NCI-H1105 (cell line): ENCODE results near the gene S100A5.
A peak's percentile ranks its signal among the peaks of the same experiment; 100 is the strongest.
"Not testable (repeated sequence)": the region's sequence is repeated elsewhere in the genome, so short reads cannot be mapped to it uniquely, and the experiment has no call there.

Source experiments
- DNase-seq: peaks from one replicate; lab custom pipeline; 2025; lab: John Stamatoyannopoulos, UW

Gene S100A5

DNA sequence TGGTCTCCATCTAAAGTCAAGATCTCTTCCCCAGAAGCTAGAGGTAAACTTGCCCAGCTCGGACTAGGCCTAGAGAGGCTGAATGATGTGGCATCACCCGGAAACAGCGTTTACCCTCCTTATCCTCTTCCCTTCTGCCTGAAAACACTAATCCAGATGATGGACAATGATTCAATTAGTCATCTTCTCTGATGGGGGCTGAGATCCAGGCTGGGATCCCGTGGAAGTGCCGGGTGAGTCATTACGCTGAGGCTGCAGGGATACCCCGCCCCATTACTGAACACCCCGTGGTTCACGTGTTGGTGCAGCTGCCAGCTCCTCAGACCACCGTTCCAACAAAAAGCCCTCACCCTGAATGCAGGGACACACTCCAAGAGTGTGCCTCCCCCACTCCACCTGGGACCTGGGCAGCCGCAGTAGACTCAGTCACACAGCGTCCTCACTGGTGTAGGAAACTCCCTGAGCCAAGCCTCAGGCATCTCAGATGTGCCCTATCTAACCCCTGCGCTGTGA, 7.0 kb downstream of the S100A5 start:
- no peak for DNase-seq

DNA sequence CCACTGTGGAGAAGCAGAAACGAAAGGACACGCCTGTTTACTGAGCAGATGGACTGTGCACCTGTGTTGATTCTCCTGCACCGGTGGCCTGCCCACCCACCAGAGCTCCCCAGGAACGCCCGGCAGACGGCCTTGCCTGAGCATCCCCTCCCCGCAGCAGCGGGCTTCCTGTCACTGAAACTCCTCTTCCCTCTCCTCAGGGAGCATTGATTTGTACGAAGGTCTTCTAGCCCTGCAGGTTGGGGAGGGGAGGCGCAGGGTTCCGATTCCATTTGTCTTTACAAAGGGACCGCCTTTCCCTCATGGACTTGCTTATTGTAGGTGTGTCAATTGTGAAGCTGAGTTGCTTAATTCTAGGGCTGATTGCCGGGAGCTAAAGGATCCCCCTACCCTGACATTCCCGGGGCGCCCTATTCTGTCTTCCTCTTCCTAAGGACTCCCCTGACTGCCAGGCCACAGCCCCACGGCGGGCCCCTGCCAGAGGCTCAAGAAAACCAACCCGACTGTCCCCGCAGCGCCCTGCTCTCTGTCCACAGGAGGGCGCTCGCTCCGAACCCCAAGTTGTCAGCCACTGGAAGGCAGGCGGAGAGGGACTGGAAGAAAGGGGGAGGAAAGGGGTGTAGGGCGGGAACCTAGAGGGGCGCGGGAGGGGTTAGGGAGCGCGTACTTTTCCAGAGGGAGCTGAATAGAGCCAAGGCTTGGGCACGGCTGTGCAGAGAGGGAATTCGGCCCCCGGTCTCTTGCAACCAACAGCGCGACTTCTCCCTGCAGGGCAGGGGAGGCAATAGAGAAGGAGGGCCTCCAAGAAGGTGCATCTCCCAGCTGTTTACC, 7.8 kb downstream of the S100A5 start:
- no peak for DNase-seq

DNA sequence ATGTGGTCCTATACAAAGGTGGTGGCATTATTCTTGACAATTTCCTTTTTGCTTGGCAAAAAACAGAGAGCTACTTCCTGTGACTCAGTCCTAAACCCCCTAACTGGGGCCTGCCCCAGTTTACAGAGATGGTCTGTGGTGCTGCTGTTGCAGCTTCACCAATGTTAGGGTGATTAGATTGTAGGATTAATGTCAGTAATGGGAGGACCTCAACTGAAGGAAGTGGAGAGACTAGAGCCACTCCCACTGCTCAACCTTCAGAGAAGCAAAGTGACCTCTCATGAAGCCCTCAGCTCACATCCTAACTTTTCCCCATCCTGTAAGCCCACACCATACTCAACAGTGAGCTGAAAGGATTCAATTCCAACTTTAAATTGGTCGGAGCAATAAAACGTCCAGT, 8.6 kb downstream of the S100A5 start:
- DNase-seq, result no peak

DNA sequence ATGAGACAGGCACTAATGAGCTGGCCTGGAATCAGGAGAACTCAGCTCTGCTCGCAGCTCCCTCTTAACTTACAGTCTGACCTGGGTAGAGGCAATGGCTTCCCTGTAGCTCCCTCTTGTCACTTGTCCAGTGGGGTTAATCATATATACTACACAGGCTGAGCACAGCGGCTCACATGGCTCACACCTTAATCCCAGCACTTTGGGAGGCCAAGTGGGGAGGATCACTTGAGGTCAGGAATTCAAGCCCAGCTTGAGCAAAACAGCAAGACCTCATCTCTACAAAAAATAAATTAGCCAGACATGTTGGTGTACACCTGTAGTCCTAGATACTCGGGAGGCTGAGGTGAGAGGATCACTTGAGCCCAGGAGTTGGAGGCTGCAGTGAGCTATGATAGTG, 9.1 kb downstream of the S100A5 start:
- no peak for DNase-seq

DNA sequence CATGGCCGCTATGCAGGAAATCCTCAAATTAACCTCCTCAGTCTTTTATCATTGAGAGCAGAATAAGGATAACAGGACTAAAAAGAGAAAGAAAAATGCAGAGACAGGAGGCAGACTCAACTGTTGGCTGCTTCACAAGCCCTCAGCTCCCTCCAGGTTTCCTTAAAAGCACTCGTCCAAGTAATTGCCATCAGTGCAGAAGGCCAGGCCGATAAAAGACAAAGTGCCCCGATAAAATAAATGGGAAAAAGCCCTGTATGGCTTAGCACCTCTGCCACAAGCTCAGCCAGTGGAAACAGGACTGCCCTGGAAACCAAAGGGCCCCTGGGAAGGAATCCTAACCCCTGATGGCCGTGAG, 13.1 kb downstream of the S100A5 start:
- no peak for DNase-seq

DNA sequence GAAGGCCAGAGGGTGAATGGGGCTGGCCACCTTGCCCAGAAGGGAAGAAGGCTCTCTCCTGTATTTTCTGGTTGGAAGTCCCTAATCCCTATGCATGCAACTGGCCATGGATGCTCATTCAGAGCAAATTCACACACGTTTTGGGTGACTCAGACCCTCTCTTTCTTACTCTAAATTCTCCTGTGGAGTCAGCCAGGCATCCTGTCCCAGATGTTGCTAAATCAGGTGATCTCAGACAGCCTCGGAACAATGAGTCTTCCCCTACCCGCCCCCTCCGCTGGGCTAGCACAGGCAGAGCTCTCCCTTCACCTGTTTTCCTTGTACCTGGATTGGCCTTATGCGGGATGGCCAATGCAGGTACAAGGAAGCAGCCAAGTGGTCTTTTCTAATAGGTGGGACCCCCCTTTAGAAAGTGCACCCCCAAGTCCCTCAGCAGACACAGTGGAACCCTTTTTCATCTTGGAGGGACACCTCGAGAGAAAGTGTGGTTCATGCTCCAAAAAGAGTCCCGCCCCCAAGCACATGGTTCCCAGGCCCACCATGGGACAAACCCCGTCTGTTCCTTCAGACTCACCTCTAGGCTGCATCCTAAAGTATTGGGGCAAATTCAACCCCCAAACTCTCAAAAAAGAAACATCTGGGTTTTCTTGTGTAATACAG, 13.6 kb downstream of the S100A5 start:
- no peak for DNase-seq

DNA sequence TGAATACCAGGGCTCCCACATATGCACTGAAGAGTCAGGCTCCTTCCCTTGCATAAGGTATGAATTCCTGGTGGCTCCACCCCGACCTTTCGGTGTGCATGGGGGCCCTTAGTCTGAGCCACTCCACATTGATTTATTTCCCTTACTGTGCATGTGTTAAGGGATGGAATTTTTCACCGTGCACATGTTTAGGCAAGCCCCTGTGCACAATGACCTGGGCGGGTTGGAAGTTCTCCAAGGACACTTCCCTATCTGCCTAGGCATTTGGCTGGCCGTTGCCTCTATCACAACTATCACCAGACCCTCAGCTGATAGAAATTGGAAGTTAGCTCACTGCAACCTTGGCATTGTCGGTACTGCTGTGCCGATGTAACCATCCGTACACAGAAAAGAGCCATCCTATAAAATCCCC, 14.6 kb downstream of the S100A5 start:
- peak; percentile 86 for DNase-seq

DNA sequence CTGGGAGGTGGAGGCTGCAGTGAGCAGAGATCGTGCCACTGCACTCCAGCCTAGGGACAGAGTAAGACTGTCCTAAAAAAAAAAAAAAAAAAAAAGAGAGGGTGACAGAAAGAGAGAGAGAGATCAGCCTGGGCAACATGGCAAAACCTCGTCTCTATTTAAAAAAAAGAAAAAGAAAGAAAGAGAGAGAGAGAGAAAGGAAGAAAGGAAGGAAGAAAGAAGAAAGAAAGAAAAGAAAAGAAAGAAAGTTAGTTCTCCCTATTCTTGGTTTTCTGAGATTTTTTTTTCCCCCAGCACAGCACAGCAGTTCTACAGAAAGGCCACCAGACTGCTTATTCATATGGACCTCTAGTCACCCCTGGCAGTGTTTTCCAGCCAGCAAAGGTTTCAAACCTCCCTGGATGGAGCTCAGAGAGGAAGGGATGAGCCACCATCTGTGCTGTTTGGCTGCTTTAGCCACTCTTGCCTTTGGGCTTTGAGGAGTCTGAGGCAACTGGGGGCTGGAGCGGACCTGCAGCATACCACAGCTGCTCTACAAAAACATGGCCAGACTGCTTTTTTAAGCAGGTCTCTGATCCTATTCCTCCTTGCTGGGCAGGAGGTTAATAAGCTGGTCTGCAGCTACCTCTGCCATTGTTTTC, 15.5 kb downstream of the S100A5 start:
- no peak for DNase-seq

DNA sequence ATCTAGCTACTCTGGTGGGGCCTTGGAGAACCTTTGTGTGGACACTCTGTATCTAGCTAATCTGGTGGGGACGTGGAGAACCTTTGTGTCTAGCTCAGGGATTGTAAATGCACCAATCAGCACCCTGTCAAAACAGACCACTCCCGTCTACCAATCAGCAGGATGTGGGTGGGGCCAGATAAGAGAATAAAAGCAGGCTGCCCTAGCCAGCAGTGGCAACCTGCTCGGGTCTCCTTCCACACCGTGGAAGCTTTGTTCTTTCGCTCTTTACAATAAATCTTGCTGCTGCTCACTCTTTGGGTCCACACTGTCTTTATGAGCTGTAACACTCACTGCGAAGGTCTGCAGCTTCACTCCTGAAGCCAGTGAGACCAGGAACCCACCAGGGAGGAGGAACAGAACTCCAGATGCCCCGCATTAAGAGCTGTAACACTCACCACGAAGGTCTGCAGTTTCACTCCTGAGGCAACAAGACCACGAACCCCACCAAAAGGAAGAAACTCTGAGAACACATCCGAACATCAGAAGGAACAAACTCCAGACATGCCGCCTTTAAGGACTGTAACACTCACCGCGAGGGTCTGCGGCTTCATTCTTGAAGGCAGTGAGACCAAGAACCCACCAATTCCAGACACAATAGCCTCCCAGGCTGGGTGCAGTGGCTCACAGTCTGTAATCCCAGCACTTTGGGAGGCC, 18.2 kb downstream of the S100A5 start:
- not testable (repeated sequence) for DNase-seq

DNA sequence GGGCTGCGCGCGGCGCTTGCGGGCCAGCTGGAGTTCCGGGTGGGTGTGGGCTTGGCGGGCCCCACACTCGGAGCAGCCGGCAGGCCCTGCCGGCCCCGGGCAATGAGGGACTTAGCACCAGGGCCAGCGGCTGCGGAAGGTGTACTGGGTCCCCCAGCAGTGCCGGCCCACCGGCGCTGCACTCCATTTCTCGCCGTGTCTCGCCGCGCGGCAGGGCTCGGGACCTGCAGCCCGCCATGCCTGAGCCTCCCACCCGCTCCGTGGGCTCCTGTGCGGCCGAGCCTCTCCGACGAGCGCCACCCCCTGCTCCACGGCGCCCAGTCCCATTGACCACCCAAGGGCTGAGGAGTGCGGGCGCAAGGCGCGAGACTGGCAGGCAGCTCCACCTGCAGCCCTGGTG, 18.9 kb downstream of the S100A5 start:
- not testable (repeated sequence) for DNase-seq

DNA sequence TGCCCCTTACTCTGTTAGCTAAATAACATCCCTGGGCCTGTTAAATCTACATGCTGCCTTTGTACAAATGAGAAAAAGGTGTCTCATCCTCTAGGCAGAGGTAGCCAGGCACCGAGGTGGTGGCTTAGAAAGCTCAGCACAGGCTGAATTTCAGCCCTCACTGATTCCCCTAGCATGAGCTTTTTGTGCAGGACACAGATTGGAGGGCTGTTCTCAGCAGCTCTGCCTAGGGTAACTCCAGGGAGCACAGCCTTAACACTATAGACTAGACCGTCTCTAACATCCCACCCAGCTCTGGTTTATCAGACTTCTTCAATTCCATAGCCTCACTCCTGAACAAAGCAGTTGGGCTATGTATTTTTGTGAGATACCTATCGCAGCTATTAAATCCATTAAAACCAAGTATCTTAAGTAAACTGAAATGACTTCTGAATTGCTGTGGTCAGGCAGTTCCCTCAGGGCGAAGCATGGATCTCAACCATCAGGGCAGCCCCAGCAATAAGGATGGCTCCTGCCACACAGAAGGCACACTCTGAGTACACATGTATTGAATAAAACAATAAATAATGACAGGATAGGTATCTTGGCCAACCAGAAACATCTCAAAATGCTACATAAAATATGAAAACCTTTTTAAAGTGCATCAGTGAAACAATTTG, 19.8 kb downstream of the S100A5 start:
- no peak for DNase-seq

DNA sequence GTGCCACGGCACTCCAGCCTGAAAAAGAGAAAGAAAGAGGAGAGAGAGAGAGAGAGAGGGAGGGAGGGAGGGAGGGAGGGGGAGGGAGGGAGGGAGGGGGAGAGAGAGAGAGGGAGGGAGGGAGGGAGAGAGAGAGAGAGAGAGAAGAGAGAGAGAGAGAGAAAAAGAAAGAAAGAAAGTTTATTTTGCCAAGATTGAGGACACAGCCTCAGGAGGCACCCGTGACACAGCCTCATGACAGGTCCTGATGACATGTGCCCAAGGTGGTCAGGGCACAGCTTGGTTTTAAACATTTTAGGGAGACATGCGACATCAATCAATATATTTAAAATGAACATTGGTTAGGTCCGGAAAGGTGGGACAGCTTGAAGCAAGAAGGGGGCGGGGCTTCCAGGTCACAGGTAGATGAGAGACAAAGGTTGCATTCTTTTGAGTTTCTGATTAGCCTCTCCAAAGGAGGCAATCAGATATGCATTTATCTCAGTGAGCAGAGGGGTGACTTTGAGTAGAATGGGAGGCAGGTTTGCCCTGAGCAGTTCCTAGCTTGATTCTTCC, 20.5 kb downstream of the S100A5 start:
- not testable (repeated sequence) for DNase-seq

DNA sequence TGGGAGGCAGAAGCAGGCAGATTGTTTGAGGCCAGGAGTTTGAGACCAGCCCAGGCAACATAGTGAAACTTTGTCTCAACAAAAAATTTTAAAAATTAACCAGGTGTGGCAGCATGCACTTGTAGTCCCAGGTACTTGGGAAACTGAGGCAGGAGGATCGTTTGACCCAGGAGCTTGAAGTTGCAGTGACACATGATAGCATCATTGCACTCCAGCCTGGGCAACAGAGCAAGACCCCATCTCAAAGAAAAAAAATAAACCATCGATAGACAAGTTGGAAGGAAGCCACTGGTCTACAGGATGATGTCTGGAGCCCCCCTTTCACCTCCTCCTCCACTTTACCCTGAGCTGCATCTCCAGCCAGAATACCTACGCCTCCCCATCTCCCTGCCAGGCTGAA, 21.5 kb downstream of the S100A5 start:
- no peak for DNase-seq

DNA sequence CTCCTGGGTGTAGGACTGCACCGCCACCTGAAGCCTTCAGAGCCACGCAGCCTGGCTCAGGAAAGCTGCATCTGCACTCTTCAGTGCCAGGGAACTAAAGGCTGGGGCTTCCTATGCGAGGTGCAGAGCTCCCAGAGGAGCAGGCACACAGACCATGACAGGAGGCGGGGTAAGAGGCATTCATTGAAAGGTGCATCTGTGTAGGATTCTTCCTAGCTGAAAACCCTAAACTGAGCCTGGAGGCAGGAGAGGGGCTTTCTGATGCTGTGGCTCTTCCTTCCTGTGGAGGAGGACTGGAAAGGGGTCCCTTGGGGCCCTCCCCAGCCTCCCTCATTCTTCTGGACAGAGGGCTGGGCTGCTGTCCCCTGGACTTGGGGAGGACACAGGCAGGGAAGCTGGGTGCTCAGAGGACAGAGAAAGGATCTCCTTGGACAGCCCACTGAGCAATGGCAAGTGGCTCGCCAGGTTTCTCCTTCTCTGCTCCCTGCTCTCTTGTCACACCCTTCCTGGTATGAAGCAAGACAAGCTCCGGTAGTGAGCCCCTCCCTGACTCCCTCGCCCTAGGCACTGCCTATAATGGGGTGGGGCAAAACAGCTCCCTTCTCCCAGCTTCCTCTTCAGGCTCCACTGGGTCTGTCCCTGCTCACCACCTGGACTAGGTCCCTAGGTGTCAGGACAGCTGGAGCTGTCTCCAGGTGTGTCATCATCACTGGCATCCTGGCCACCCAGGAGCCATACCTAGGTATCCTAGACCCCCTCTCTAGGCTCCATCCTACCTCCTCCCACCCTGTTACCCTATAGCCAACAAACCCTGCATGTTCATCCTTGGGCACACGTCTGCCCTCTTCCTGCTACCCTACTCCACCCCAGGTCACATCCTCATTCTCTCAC, 25.0 kb downstream of the S100A5 start:
- no peak for DNase-seq

DNA sequence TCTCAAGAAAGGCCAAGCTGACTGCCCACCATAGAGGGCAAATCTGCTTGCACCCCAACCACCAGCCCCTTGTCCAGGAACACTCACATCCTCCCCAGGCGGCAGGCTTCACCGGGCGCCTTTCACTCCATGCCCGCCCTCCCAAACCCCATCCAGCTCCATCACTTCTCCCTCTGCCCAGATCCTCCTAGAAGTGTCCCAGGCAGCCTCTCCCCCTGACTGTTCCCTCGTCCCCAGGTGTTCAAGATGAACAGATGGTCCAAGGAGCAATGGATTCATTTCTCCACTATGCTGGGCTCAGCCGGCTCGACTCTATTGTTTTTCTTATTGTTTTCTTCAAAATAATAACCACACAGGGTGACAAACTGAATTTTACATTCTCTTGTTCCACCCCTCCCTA, 27.1 kb downstream of the S100A5 start:
- no peak for DNase-seq

DNA sequence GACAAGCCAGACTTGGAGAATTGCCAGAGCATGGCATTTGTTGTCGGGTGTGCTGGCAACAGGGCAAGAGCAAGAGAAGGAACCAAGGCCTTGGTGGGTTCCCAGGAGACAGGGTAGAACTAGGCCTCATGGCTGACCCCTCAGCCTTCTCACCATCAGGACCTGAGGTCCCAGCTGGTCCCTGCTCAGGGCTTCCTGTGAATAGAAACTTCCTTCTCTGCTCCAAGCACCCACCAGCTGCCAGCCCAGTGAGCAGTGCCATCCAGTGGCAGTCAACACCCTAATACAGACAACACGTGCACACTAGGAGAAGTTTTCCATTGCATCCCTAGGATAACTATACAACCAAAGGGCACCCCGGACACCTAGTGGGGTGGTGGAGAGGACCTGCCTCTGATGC, 27.7 kb downstream of the S100A5 start:
- no peak for DNase-seq

DNA sequence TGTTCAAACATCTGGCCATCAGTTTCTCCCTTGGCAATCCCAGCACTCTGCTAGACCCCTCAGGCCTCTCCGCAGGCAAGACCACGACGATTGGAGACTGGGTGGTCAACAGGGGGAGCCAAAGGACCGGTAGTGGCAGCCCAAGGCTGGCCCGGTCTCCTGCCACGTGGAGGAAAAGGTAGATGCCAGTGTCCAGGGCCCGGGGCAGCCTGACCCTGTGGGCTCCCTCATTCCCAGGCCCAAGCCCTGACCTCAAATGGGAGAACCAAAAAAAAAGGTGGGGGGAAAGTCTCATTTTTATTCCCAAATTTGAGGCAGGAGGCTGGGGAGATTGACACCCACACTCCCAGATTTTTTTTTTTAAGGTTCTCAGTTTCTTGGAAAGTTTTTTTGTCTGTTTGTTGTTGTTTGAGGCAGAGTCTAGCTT, 29.7 kb downstream of the S100A5 start:
- DNase-seq, result peak; percentile 70

DNA sequence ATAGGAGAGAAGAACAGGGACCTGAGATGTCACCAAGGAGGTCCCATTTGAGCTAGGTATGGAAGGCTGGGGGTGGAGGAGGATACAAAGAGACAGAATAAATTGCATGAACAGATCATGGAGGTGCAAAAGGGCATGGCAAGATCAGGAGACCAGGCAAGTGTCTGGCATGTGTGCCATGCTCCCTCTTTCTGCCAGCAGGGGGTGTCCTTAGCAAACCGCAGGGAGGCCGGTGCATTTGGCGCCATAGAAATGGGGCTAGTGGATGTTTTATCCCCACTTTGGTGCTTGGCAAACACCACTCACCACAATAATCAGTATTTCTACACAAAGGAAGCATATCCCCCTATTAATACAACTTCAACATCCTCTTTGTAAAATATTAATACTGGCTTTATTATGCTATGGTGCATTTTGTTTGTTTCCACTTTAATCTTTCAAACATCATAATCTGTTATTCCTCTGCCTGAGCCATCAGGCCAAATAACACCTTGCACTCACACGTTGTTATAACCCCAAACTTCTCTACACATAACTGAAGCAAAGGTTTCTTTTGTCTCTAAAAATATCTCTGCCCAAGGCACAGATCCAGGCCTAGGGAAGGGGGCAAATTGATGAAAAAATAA, 30.9 kb downstream of the S100A5 start:
- peak; percentile 41 for DNase-seq

DNA sequence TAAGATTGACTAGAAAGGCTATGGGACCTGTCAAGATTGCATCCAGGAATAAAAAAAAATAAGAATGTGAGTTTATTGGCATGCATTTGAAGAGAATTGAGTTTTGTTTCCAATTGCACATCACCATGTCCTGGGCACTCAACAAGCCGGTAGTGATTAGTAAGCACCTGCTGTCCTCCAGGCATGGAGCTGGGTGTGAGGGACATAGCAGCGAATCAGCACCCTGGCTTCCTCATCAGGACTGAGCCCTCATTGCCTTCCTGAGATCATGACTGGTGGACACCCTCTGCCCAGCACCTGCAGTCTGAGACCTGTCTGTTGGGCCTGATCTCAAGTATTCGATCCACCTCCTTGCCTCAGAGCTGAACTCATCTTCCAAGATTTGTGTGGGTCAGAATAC, 31.7 kb downstream of the S100A5 start:
- no peak for DNase-seq
